HUES48 (cell line): Measurements from ENCODE around the gene EFCAB6.

Source experiments
- H3K27ac ChIP-seq: one replicate; pipeline ENCODE4 v1.7.0; 2013; ENCODE audit warnings: low read depth, low read length, inconsistent platforms
- H3K27me3 ChIP-seq: 2 replicates; pipeline ENCODE4 v1.6.1; 2013; ENCODE audit warnings: mild to moderate bottlenecking, low read length; ENCODE audit not compliant: control insufficient read depth, insufficient read depth
- H3K36me3 ChIP-seq: 2 replicates; pipeline ENCODE4 v1.6.1; 2013; ENCODE audit warnings: low read length; ENCODE audit not compliant: control insufficient read depth, insufficient read depth
- H3K4me1 ChIP-seq: 2 replicates; pipeline ENCODE4 v1.6.1; 2013; ENCODE audit warnings: mild to moderate bottlenecking, low read length; ENCODE audit not compliant: control insufficient read depth, insufficient read depth
- H3K4me3 ChIP-seq: 2 replicates; pipeline ENCODE4 v1.5.1; 2013; ENCODE audit warnings: mild to moderate bottlenecking, low read depth, low read length
- H3K9ac ChIP-seq: 2 replicates; pipeline ENCODE4 v1.6.1; 2013; ENCODE audit warnings: mild to moderate bottlenecking, low read depth, low read length, moderate library complexity
- H3K9me3 ChIP-seq: 2 replicates; pipeline ENCODE4 v1.6.1; 2013; ENCODE audit warnings: low read length; ENCODE audit not compliant: control insufficient read depth, insufficient read depth

EFCAB6 gene

GRCh38 chr22:43541462-43542407 lies 270.4 kb downstream of the EFCAB6 start:
- Histone ChIP-seq H3K4me1 (no peaks in the 10 kb centered on the region), H3K9ac (no peak overlapping the region), H3K9me3 (peaks cover 5% of the 10 kb centered on the region), H3K4me3 (no peak overlapping the region), H3K27me3 (no peaks in the 10 kb centered on the region), H3K36me3 (no peaks in the 10 kb centered on the region), H3K27ac (no peak overlapping the region)

- no peak overlapping the region for H3K27ac ChIP-seq
- no peak overlapping the region for H3K4me3 ChIP-seq
- no peaks in the 10 kb centered on the region for H3K4me1 ChIP-seq
- H3K9ac ChIP-seq = no peak overlapping the region
- peaks cover 7% of the 10 kb centered on the region for H3K9me3 ChIP-seq
- H3K36me3 ChIP-seq = no peaks in the 10 kb centered on the region
- no peaks in the 10 kb centered on the region for H3K27me3 ChIP-seq
These were observed 271.1 kb downstream of the EFCAB6 start for GRCh38 chr22:43541022-43541421.

GRCh38 chr22:43540529-43540923 lies 271.6 kb downstream of the EFCAB6 start:
- Histone ChIP-seq H3K4me1 (no peaks in the 10 kb centered on the region), H3K4me3 (no peak overlapping the region), H3K27me3 (no peaks in the 10 kb centered on the region), H3K9ac (no peak overlapping the region), H3K36me3 (no peaks in the 10 kb centered on the region), H3K9me3 (peaks cover 7% of the 10 kb centered on the region), H3K27ac (no peak overlapping the region)

GRCh38 chr22:43539572-43540528 lies 272.3 kb downstream of the EFCAB6 start:
- Histone ChIP-seq H3K27ac (no peak overlapping the region), H3K4me3 (no peak overlapping the region), H3K9ac (no peak overlapping the region), H3K36me3 (no peaks in the 10 kb centered on the region), H3K9me3 (peaks cover 7% of the 10 kb centered on the region), H3K4me1 (no peaks in the 10 kb centered on the region), H3K27me3 (no peaks in the 10 kb centered on the region)

- no peaks in the 10 kb centered on the region for H3K36me3 ChIP-seq
- no peak overlapping the region for H3K9ac ChIP-seq
These were observed 275.0 kb downstream of the EFCAB6 start for GRCh38 chr22:43537019-43537585.

GRCh38 chr22:43535741-43536140 lies 276.4 kb downstream of the EFCAB6 start:
- Histone ChIP-seq H3K9ac (no peak overlapping the region), H3K36me3 (no peaks in the 10 kb centered on the region), H3K9me3 (peaks cover 7% of the 10 kb centered on the region), H3K27me3 (no peaks in the 10 kb centered on the region), H3K4me1 (no peaks in the 10 kb centered on the region; the same call in 1 of the 2 replicates), H3K27ac (no peak overlapping the region), H3K4me3 (no peak overlapping the region)

More at GRCh38 chr22:43537019-43537585, 275.0 kb downstream of the EFCAB6 start:
- Histone ChIP-seq H3K4me3 (no peak overlapping the region), H3K27me3 (no peaks in the 10 kb centered on the region), H3K9me3 (peaks cover 7% of the 10 kb centered on the region), H3K27ac (no peak overlapping the region), H3K4me1 (no peaks in the 10 kb centered on the region)

GRCh38 chr22:43535336-43535735 lies 276.8 kb downstream of the EFCAB6 start:
- H3K4me3 ChIP-seq = no peak overlapping the region
- no peaks in the 10 kb centered on the region for H3K36me3 ChIP-seq
- no peaks in the 10 kb centered on the region; the same call in 1 of the 2 replicates for H3K4me1 ChIP-seq
- no peak overlapping the region for H3K9ac ChIP-seq
- no peak overlapping the region for H3K27ac ChIP-seq
- peaks cover 7% of the 10 kb centered on the region for H3K9me3 ChIP-seq
- H3K27me3 ChIP-seq = no peaks in the 10 kb centered on the region

- Histone ChIP-seq H3K27me3 (no peaks in the 10 kb centered on the region), H3K9ac (no peak overlapping the region), H3K9me3 (peaks cover 7% of the 10 kb centered on the region), H3K36me3 (no peaks in the 10 kb centered on the region), H3K27ac (no peak overlapping the region), H3K4me3 (no peak overlapping the region), H3K4me1 (no peaks in the 10 kb centered on the region; the same call in 1 of the 2 replicates)
These were observed 277.2 kb downstream of the EFCAB6 start for GRCh38 chr22:43534916-43535315.

- Histone ChIP-seq H3K4me1 (no peaks in the 10 kb centered on the region; the same call in 1 of the 2 replicates), H3K9me3 (peaks cover 7% of the 10 kb centered on the region), H3K27me3 (no peaks in the 10 kb centered on the region), H3K27ac (no peak overlapping the region), H3K9ac (no peak overlapping the region), H3K4me3 (no peak overlapping the region), H3K36me3 (no peaks in the 10 kb centered on the region)
These were observed 278.3 kb downstream of the EFCAB6 start for GRCh38 chr22:43533656-43534428.

GRCh38 chr22:43533156-43533530 lies 279.0 kb downstream of the EFCAB6 start:
- Histone ChIP-seq H3K36me3 (no peaks in the 10 kb centered on the region), H3K4me3 (no peak overlapping the region), H3K4me1 (no peaks in the 10 kb centered on the region; the same call in 1 of the 2 replicates), H3K27me3 (no peaks in the 10 kb centered on the region), H3K9ac (no peak overlapping the region), H3K9me3 (peaks cover 7% of the 10 kb centered on the region), H3K27ac (no peak overlapping the region)
